ENCODE measurements around the gene CACNA2D3. TPM values are rescaled to one million over a fixed set of nuclear protein-coding genes. Genes with fewer than 3 reads are reported as not detected.

CACNA2D3 gene
- total RNA-seq, 4 donors from 2014 or later, result 0.27 to 1.5 (median 0.79) TPM

- H3K4me3 ChIP-seq (ENCODE audit: low read depth, poor library complexity, severe bottlenecking), result no peak overlapping the region
- no peak for DNase-seq (ENCODE audit: low spot score in 2 of 2)
- intact Hi-C loops (cut with DNase I; ENCODE audit: low total_unique reads), result no loop called here
- 73 to 74% methylated on average over 2 of the region's 2 CpGs for WGBS, 2 donors
- TF ChIP-seq POLR2A (IDR thresholded peaks at IDR 0.05) (no peak), CTCF (IDR thresholded peaks at IDR 0.05) (no peak)
These were observed 721.0 kb downstream of the CACNA2D3 start for GRCh38 chr3:54843352-54843751.

GRCh38 chr3:54844211-54844610 lies 721.9 kb downstream of the CACNA2D3 start:
- H3K4me3 ChIP-seq (ENCODE audit: low read depth, poor library complexity, severe bottlenecking), result no peak overlapping the region
- DNase-seq (ENCODE audit: low spot score in 2 of 2), result no peak
- TF ChIP-seq POLR2A (IDR thresholded peaks at IDR 0.05) (no peak), CTCF (IDR thresholded peaks at IDR 0.05) (no peak)
- WGBS, 2 donors, result 86 to 90% methylated on average over 5 of the region's 5 CpGs
- intact Hi-C loops (cut with DNase I; ENCODE audit: low total_unique reads), result no loop called here

GRCh38 chr3:54845011-54845410 lies 722.7 kb downstream of the CACNA2D3 start:
- DNase-seq (ENCODE audit: low spot score in 2 of 2), result no peak
- H3K4me3 ChIP-seq (ENCODE audit: low read depth, poor library complexity, severe bottlenecking), result no peak overlapping the region
- WGBS, 2 donors, result 50 to 55% methylated on average over 4 of the region's 4 CpGs
- TF ChIP-seq CTCF (IDR thresholded peaks at IDR 0.05) (no peak), POLR2A (IDR thresholded peaks at IDR 0.05) (no peak)
- intact Hi-C loops (cut with DNase I; ENCODE audit: low total_unique reads), result no loop called here

GRCh38 chr3:54845551-54845950 lies 723.2 kb downstream of the CACNA2D3 start:
- intact Hi-C loops (cut with DNase I; ENCODE audit: low total_unique reads), result no loop called here
- TF ChIP-seq POLR2A (IDR thresholded peaks at IDR 0.05) (no peak), CTCF (IDR thresholded peaks at IDR 0.05) (no peak)
- WGBS, 2 donors, result 76 to 79% methylated on average over 5 of the region's 5 CpGs
- no peak for DNase-seq (ENCODE audit: low spot score in 2 of 2)
- H3K4me3 ChIP-seq (ENCODE audit: low read depth, poor library complexity, severe bottlenecking), result no peak overlapping the region

- 73 to 83% methylated on average over 4 of the region's 4 CpGs for WGBS, 2 donors
- TF ChIP-seq CTCF (IDR thresholded peaks at IDR 0.05) (no peak), POLR2A (IDR thresholded peaks at IDR 0.05) (no peak)
- H3K4me3 ChIP-seq (ENCODE audit: low read depth, poor library complexity, severe bottlenecking), result no peak overlapping the region
- intact Hi-C loops (cut with DNase I; ENCODE audit: low total_unique reads), result no loop called here
- DNase-seq (ENCODE audit: low spot score in 2 of 2), result no peak
These were observed 723.8 kb downstream of the CACNA2D3 start for GRCh38 chr3:54846119-54846518.

- 86 to 91% methylated on average over 4 of the region's 4 CpGs for WGBS, 2 donors
- no peak for DNase-seq (ENCODE audit: low spot score in 2 of 2)
- TF ChIP-seq CTCF (IDR thresholded peaks at IDR 0.05) (no peak), POLR2A (IDR thresholded peaks at IDR 0.05) (no peak)
- H3K4me3 ChIP-seq (ENCODE audit: low read depth, poor library complexity, severe bottlenecking), result no peak overlapping the region
- intact Hi-C loops (cut with DNase I; ENCODE audit: low total_unique reads), result no loop called here
These were observed 725.0 kb downstream of the CACNA2D3 start for GRCh38 chr3:54847361-54847760.

Data from lower leg skin (tissue), 4 donors.